HG03139 (cell line): ENCODE measurements around the gene CELF1.

Experiments used
- ATAC-seq: cut with Tn5 transposase; IDR thresholded peaks from one replicate; pipeline ENCODE4 v1.9.1; 2021; ENCODE audit not compliant: unreplicated experiment

The CELF1 gene

GRCh38 chr11:47552566-47553405, at the start of gene CELF1:
Gene CELF1 (minus strand): TSS chr11:47553132. CDS start chr11:47499523, 53,609 bp downstream.
- peak; percentile 90 for ATAC-seq

GRCh38 chr11:47599902-47600301, 47.0 kb upstream of the CELF1 start:
- no peak for ATAC-seq

GRCh38 chr11:47595967-47596366, 43.0 kb upstream of the CELF1 start:
- no peak for ATAC-seq

- no peak for ATAC-seq
These were observed 42.1 kb upstream of the CELF1 start for GRCh38 chr11:47595029-47595428.

- no peak for ATAC-seq
These were observed 41.3 kb upstream of the CELF1 start, which contains the start of gene C1QTNF4 for GRCh38 chr11:47593934-47594855. Gene C1QTNF4 (minus strand): TSS chr11:47594411. CDS start chr11:47590810, 3,601 bp downstream.

- ATAC-seq, result no peak
These were observed 40.6 kb upstream of the CELF1 start for GRCh38 chr11:47593492-47593933.

- no peak for ATAC-seq
These were observed 40.0 kb upstream of the CELF1 start for GRCh38 chr11:47592970-47593369.

GRCh38 chr11:47592251-47592650, 39.3 kb upstream of the CELF1 start:
- no peak for ATAC-seq

- no peak for ATAC-seq
These were observed 38.8 kb upstream of the CELF1 start for GRCh38 chr11:47591764-47592163.

- ATAC-seq, result no peak
These were observed 37.3 kb upstream of the CELF1 start for GRCh38 chr11:47589977-47590861.

GRCh38 chr11:47589584-47589976, 36.6 kb upstream of the CELF1 start:
- ATAC-seq, result no peak

GRCh38 chr11:47589118-47589517, 36.2 kb upstream of the CELF1 start:
- no peak for ATAC-seq

- no peak for ATAC-seq
These were observed 34.9 kb upstream of the CELF1 start for GRCh38 chr11:47587723-47588326.

GRCh38 chr11:47587039-47587716, 34.2 kb upstream of the CELF1 start:
- no peak for ATAC-seq

- ATAC-seq, result no peak
These were observed 33.3 kb upstream of the CELF1 start, which contains the start of gene FAM180B for GRCh38 chr11:47586098-47586855. Gene FAM180B (plus strand): TSS chr11:47586678. CDS start chr11:47586769, 91 bp downstream.

- no peak for ATAC-seq
These were observed 30.9 kb upstream of the CELF1 start for GRCh38 chr11:47583844-47584243.

- ATAC-seq, result peak; percentile 92
These were observed 25.9 kb upstream of the CELF1 start, which contains the start of the genes KBTBD4 and NDUFS3 for GRCh38 chr11:47578524-47579494. Gene KBTBD4 (minus strand): TSS chr11:47578970. CDS start chr11:47578951, 19 bp downstream. Gene NDUFS3 (plus strand): TSS chr11:47579074. CDS start chr11:47579092, 18 bp downstream.
